Cerebellar nuclear complex (tissue), 1 donor: Measurements from ENCODE around the gene RFTN2.

Source experiments
- DNase-seq, 2 experiments: peaks; one replicate each; lab custom pipeline; 2025; lab: John Stamatoyannopoulos, UW

RFTN2 gene

DNA sequence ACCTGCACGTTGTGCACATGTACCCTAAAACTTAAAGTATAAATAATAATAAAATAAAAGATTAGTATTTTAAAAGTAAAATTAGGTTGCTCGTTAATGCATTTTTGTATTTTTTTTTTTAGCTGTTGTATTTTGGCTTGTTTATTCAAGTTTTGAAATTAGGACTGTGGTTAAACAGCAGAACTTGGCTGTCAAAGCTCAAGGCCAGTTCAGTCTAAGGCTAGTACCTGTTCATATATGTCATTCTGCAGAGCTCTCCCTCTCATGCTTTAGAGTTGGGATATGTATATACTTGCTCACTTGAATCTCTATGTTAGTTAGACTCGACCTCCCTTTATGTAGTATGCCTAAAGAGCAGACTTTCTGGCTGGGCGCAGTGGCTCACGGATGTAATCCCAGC is 126.8 kb downstream of the RFTN2 start:
- DNase-seq: no peak

DNA sequence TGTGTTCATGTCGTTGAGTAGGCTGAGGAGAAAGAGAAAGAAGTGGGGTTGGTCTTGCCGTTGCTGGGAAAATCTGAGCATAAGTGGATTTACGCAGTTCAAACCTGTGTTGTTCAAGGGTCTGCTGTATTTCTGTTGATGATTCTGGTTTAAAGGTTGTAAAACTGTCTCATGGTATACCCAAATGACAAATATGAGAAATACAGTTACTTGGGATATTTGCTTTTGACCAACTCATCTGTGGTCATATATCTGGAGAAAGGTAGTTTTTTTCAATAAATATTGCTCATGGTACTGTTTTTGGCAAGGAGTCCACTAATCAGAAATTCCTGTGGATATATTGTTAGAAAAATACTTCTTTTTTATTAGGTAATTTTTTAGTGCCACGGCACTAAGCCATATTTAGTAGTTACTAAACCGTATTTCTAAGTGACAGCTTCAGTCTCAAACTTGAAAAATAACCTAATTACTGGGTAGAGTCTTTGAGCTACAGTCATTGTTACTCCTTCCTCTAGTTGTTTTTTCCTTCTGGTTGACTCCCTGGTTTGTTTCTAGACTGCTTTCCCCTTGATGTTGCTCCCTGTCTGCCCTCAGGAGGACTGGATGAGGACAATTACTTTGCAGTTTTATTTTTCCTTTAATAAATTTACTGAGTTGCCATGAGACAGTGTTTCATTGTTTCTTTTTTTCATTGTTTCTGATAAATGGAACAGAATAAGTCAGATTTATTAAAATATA is 128.1 kb downstream of the RFTN2 start:
- DNase-seq: no peak

DNA sequence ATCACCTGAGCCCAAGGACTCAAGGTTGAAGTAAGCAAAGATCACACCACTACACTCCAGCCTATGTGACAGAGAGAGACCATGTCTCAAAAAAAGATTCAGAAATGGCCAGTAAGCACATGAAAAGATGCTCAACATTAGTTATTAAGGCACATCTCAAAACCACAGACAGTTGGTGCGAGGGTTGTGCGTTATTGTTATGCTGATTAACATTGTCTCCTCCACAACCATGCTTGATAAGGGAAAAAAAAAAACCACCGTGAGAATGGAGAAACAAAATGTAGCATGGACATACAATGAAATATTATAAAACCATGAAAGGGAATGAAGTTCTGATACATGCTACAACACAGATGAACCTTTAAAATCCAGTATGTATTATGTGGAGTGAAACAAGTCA is 132.2 kb downstream of the RFTN2 start:
- no peak for DNase-seq

DNA sequence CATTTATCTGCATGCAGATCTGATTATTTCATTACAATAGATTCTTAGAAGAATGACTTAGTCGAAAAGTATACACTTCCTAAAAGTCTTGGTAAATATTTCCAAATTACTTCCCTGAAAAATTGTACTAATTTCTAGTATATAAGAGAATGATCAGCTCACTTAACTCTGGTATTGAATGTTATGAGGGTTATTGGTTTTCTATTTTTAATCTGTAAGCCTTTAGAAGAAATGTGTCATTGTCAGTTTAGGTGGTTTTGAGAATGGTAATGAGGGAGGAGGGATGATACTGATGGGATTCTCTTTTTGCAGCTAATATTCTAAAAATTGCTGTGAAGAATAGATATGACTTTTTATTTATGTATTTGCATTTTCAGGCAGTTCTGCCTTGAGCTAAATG is 135.7 kb downstream of the RFTN2 start:
- DNase-seq: no peak

DNA sequence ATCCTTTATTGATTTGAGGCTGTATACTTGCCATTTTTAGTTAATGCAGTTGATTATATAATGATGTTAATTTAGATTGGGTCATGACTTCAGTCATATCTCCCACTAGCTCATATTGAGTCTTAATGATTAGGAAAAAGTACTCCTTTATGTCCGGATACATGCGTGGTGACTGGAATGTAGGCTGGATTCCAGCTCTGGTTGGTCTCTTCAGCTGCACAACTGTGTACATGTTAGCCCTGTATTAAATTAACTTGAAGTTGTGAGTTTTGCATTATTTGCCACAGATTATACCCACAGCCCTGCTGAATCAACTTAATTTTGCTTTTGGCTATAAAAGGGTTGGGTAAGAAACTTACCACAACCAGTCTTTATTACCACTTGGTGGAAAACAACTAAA is 137.0 kb downstream of the RFTN2 start:
- no peak for DNase-seq
